Stomach (tissue), 9 donors: ENCODE data around the gene RAB30. TPM values are rescaled to one million over a fixed set of nuclear protein-coding genes. Genes with fewer than 3 reads are reported as not detected.

ENCODE experiments used
- DNase-seq, 2 donors: peaks; one replicate each; pipeline versions ENCODE4 v3.0.0 to v3.0.0-alpha.2; 2013 to 2019
- H3K27ac ChIP-seq, 5 donors: fragments of 200-600 bp in 4 of 5; sonication (generic) in 4 of 5; one replicate each; pipeline ENCODE4 v1.5.1; 2013 to 2019; ENCODE audit warnings: mild to moderate bottlenecking in 1 of 5, moderate library complexity in 1 of 5
- H3K27me3 ChIP-seq, 3 donors: fragments of 200-600 bp; sonication (generic); one replicate each; pipeline ENCODE4 v1.5.1; 2017 to 2019; ENCODE audit warnings: mixed run types in 1 of 3
- H3K36me3 ChIP-seq, 4 donors: fragments of 200-600 bp; sonication (generic); 1 replicate in 3 of 4; 2 replicates in 1 of 4; pipeline ENCODE4 v1.5.1; 2016 to 2019
- H3K4me1 ChIP-seq, 4 donors: fragments of 200-600 bp; sonication (generic); one replicate each; pipeline ENCODE4 v1.5.1; 2016 to 2019
- H3K4me3 ChIP-seq, 4 donors: fragments of 200-600 bp; sonication (generic) in 3 of 4; one replicate each; pipeline ENCODE4 v1.5.1; 2016 to 2019; ENCODE audit warnings: mild to moderate bottlenecking in 1 of 4
- H3K9me3 ChIP-seq, 4 donors: fragments of 200-600 bp; sonication (generic); one replicate each; pipeline ENCODE4 v1.5.1; 2016 to 2019
- EP300 ChIP-seq: sonication (generic); formaldehyde crosslinking; IDR thresholded peaks from one replicate; pipeline ENCODE4 v1.6.1; 2017; ENCODE audit warnings: antibody characterized with exemption
- POLR2A ChIP-seq, 4 donors: fragments of 450-650 bp; IDR thresholded peaks; one replicate each; pipeline ENCODE4 v1.6.1; 2016; ENCODE audit warnings: antibody characterized with exemption in 4 of 4, control low read depth in 2 of 4, mild to moderate bottlenecking in 1 of 4, moderate library complexity in 1 of 4
- POLR2AphosphoS5 ChIP-seq, 3 donors: sonication (generic); formaldehyde crosslinking; IDR thresholded peaks; one replicate each; pipeline ENCODE4 v1.6.1; 2016; ENCODE audit warnings: antibody characterized with exemption in 3 of 3
- WGBS, 5 donors: extraction: QIAGEN DNeasy Blood & Tissue Kit in 3 of 5; methylation state at CpG; one replicate each; pipeline versions ENCODE4 v1.1.5 to v1.1.7; 2013 to 2018; 5-methylcytosine and 5-hydroxymethylcytosine counted together
- intact Hi-C: fragments of 100-400 bp; cut with DNase I; formaldehyde crosslinking; loops from one replicate; pipeline ENCODE4 v1.15.1; 2023; ENCODE audit warnings: low total_unique reads
- polyA plus RNA-seq, 3 donors: library from polyadenylated mRNA; stranded (reverse); fragments of 200-250 nt; gene quantifications; one replicate each; pipeline ENCODE4 v1.2.3, GENCODE V29; 2013
- total RNA-seq, 5 donors: library from RNA; depleted of rRNA; stranded (reverse); fragments of >200 nt; gene quantifications; one replicate each; pipeline versions ENCODE4 v1.1.0 to v1.2.3, GENCODE V29; 2014 to 2016
- TF ChIP-seq, protein P1 (sequence below), 7 experiments: fragments of 450-650 bp in 4 of 7; fragments of 200-600 bp in 3 of 7; sonication (generic) in 3 of 7; IDR thresholded peaks; one replicate each; pipeline ENCODE4 v1.5.1; 2016 to 2019; ENCODE audit warnings: antibody characterized with exemption in 7 of 7, control low read depth in 2 of 7, mild to moderate bottlenecking in 1 of 7
- donor health status: healthy with polysubstance abuse.
- donor health status: Bipolar disorder and iron deficiency.
- donor health status: healthy.

The RAB30 gene
- total and polyA plus RNA-seq, 8 donors, result 0.29 to 14.0 (median 3.1) TPM

DNA sequence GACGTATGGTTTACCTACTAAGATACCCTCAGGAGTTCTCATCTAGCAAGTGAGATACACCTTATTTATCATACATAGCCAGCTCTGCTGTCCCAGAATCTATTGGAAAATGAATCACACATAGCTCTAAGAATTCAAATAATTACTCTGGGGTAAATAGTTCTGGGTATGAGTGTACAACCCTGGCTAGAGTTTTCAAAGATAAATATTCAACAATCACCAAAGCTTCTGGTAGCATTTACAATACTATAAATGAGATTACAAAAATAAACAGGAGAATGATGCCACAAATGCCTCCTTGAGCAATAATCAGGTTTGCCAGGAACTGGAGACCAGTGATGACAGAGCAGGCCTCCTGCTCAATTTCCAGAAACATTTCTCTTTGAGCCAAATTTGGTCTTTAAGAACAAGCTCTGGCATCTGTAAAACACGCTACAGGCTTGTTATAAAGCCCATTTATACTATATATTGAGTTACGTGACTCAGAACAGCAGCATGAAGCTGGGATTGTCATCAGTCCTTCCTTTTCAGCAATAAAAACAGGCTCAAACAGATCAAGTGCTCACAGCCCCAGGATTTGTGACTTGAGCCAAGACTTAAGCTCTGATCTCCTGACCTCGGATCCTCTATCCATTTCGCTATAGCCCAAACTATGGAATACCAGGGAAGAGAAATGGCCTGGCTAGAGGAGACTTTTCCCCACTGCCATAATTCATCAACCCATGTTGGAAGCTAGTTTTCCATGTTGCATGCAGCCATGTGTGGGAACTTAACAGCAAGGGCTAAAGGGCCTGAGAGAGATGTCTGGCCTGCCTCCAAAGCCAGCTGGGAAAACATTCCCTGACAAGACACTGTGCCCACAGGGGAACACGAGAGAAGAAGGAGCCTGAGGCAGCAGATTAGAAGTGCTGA is 19.7 kb downstream of the RAB30 start:
- intact Hi-C loops, result no loop called here
- WGBS, 5 donors, result 41 to 52% (median 44%) methylated on average over 6 of the region's 6 CpGs
- no peak overlapping the region for H3K4me3 ChIP-seq
- H3K27ac ChIP-seq, result peak overlapping the region; percentile 72 to 89 (median 84)
- H3K36me3 ChIP-seq, result no peaks in the 10 kb centered on the region
- TF ChIP-seq EP300 (peak; percentile 88), POLR2A (IDR thresholded peaks at IDR 0.05) (no peak), POLR2AphosphoS5 (IDR thresholded peaks at IDR 0.05) (peak; percentile 30 to 92 (median 69))
- no peaks in the 10 kb centered on the region for H3K9me3 ChIP-seq
- no peaks in the 10 kb centered on the region for H3K27me3 ChIP-seq
- peak in 1 of 2 donors; percentile 63 for DNase-seq
- peaks cover 15 to 76% (median 46%) of the 10 kb centered on the region in 4 donors for H3K4me1 ChIP-seq

DNA sequence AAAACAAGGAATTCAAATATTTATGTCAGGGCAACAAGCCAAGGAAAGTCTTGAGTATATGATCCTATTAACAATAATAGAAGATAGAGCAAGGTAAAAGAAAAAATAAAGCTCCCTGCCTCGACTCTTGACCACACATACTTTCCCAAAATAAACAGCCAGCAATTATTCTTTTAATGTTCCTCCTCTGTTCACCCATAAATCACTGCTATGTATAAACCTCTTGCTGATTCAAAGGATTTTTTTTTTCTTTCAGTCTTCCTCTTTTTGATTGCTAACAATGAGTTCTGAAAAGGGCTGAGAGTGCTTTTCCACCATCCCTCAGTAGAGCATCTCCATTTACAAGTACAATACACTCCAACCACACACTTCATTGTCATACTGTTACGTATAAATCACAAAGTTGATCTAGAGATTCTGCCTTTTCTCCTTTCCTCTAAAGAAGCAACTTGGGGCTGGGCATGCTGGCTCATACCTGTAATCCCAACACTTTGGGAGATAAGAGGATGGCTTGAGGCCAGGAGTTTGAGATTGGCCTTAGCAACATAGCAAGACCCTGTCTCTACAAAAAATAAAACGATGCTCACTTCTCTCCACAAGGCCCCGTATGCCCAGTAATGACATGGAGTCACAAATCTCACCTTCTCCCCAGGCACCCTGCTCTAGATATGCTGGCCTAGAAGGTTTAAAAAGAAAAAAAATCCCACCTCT is 24.0 kb downstream of the RAB30 start:
- DNase-seq, result no peak
- H3K9me3 ChIP-seq, result no peaks in the 10 kb centered on the region
- intact Hi-C loops, result no loop called here
- H3K27me3 ChIP-seq, result no peaks in the 10 kb centered on the region
- H3K36me3 ChIP-seq, result no peaks in the 10 kb centered on the region
- H3K4me1 ChIP-seq, result peaks cover 19 to 68% (median 46%) of the 10 kb centered on the region in 4 donors
- no peak overlapping the region for H3K4me3 ChIP-seq
- WGBS, 5 donors, result 63 to 69% (median 63%) methylated on average over 4 of the region's 4 CpGs
- peak overlapping the region in 4 of 5 donors; percentile 15 to 58 (median 26) for H3K27ac ChIP-seq
- TF ChIP-seq POLR2A (IDR thresholded peaks at IDR 0.05) (no peak), EP300 (no peak), POLR2AphosphoS5 (IDR thresholded peaks at IDR 0.05) (no peak)
- TF ChIP-seq, protein P1, sequence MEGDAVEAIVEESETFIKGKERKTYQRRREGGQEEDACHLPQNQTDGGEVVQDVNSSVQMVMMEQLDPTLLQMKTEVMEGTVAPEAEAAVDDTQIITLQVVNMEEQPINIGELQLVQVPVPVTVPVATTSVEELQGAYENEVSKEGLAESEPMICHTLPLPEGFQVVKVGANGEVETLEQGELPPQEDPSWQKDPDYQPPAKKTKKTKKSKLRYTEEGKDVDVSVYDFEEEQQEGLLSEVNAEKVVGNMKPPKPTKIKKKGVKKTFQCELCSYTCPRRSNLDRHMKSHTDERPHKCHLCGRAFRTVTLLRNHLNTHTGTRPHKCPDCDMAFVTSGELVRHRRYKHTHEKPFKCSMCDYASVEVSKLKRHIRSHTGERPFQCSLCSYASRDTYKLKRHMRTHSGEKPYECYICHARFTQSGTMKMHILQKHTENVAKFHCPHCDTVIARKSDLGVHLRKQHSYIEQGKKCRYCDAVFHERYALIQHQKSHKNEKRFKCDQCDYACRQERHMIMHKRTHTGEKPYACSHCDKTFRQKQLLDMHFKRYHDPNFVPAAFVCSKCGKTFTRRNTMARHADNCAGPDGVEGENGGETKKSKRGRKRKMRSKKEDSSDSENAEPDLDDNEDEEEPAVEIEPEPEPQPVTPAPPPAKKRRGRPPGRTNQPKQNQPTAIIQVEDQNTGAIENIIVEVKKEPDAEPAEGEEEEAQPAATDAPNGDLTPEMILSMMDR (IDR thresholded peaks at IDR 0.05), result no peak

DNA sequence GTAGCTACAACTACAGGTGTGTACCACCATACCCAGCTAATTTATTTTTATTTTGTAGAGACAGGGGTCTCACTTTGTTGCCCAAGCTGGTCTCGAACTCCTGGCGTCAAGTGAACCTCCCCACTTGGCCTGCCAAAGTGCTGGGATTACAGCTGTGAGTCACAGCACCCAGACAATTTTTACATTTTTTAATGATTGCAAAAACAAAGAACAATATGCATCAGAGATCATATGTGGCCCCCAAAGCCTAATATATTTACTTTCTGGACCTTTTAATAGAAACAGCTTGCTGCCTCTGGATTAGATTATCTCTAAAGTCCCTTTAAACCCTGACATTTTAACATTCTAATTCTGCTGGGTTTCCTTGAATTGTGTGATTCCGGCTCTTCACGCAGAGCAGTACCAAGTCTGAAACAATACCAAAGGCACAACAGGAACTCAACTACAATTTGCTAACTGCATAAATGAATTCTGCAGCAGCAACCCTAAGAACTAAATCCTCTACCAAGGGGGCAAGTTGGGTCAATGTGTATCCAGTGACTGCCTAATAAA is 25.0 kb downstream of the RAB30 start:
- intact Hi-C loops, result no loop called here
- no peak for DNase-seq
- no peak for TF ChIP-seq POLR2AphosphoS5 (IDR thresholded peaks at IDR 0.05)
- TF ChIP-seq, protein P1 (IDR thresholded peaks at IDR 0.05), result no peak
- TF ChIP-seq EP300, result no peak
- TF ChIP-seq POLR2A (IDR thresholded peaks at IDR 0.05), result no peak
- H3K36me3 ChIP-seq, result no peaks in the 10 kb centered on the region
- H3K27me3 ChIP-seq, result no peaks in the 10 kb centered on the region
- peaks cover 10 to 58% (median 37%) of the 10 kb centered on the region in 4 donors for H3K4me1 ChIP-seq
- H3K27ac ChIP-seq, result peak overlapping the region in 4 of 5 donors; percentile 18 to 58 (median 26)
- 82 to 90% (median 86%) methylated on average over 4 of the region's 4 CpGs for WGBS, 5 donors
- H3K4me3 ChIP-seq, result no peak overlapping the region
- H3K9me3 ChIP-seq, result no peaks in the 10 kb centered on the region

DNA sequence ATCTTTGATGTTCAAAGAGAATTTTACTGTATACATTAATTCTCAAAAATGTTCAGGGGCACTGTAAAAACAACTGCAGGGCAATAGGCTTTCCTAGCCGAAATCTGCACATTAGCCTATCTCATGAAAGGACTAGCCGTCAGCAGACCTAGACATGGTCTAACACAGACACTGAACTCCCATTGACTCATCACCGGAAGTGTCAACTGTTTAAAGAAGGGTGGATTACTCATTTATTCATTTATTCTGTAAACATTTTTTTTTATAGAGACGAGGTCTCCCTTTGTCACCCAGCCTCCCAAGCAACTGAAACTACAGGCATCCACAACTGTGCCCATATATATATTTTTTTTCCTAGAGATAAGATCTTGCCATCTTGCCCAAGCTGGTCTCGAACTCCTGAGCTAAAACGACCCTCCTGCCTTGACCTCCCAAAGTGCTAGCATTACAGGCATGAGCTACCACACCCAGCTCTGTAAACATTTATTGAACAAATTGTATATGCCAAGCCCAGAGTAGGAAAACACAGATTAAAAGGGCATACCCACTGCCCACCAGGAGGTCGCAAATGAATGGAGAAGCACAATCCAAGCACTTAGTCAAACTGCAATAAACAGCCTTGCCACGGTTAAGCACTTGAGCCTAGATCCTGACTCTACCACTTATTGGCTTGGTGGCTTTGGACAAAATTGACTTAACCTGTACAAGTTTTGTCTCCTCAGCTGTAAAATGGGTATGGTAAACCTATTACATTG is 26.6 kb downstream of the RAB30 start:
- H3K4me1 ChIP-seq, result peaks cover 10 to 49% (median 30%) of the 10 kb centered on the region in 4 donors
- H3K9me3 ChIP-seq, result no peaks in the 10 kb centered on the region
- intact Hi-C loops, result no loop called here
- WGBS, 5 donors, result 45 to 61% (median 49%) methylated on average over 8 of the region's 8 CpGs
- peak overlapping the region in 2 of 5 donors; percentile 2 to 5 for H3K27ac ChIP-seq
- H3K4me3 ChIP-seq, result no peak overlapping the region
- H3K36me3 ChIP-seq, result no peaks in the 10 kb centered on the region
- no peaks in the 10 kb centered on the region for H3K27me3 ChIP-seq
- DNase-seq, result no peak
- TF ChIP-seq POLR2A (IDR thresholded peaks at IDR 0.05) (no peak), EP300 (no peak), POLR2AphosphoS5 (IDR thresholded peaks at IDR 0.05) (peak in 1 of 3 donors; percentile 37)
